ENCODE measurements around the gene BMP6.

Gene BMP6

DNA sequence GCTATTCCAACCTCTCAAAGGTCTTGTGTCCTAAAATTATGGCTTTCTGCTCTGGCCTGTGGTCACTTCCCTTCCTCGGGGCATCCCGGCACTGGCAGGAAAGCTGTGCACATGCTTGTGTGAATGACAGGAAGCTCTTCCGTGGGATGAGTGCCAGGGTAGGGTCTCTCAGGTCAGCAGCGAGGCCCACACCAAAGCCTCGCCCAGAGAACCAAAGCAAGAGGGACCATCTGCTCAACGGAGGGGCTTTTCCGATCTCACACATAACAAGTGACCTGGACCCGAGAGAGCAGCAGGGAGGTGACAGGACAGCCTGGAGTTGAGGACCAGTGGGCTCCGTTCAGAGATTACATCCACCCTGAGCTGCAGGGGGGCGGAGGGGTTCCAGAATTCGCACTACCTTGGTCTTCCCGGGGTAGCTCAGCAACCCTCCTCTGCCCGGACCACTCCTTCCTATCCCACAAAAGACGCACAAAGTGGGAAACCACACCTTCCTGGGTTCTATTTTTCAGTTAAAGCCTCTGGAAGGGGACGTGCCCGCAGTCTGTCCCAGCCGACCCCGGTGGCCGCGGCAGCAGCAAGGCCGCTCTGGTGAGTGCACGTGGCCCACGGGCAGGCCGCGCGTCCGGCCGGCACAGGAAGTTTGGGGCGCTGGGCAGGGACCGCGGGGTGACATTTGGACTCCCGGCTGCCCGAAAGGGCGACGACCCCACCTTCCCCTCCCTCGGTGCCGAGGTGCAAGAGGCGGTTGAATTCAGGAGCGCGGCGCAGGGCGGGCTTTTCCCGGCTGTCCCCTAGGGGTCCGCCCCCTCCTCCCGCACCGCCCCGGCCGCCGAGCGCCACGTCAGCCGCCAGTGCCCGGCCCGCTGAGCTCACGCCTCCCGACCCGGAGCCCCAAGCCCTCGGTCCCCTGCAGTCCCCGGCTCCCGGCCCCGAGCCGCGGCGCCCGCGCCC is 183.7 kb downstream of the BMP6 start:
- DNase-seq, result peak; percentile 75

- DNase-seq, result no peak
Observed at GRCh38 chr6:7910298-7910653, 184.4 kb downstream of the BMP6 start.

DNA sequence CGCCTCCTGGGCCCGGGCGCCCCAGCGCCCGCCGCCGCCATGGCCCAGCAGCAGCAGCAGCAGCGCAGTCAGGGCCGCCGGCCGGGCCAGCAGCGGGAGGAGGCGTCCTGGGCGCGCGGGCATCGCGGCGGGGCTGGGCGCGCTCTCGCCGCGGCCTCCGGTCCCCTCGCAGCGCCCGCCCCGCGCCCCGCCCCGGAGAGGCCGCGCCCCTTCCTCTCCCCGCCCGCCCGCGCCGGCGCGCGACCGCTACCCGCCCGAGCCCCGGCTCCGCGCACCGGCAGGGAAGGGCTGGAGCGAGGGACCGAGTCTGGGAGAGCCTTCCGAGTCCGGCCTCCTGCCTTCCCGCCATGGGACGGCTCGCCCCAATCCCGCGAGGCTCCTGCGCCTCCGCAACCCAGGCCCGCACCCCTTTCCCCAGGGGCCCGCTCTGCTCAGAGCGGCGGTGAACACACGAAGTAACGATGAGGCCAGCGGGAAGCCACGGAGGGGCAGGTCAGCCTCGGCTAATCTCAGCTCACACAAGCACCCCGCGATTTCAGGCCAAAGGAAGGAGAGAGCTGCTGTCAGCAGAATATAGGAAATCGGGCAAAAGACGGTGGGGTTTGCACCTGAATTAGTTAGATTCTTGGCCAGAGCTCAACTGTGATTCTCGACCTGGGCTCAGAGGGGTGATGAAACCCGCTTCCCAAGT is 184.9 kb downstream of the BMP6 start, which contains the start of gene TXNDC5:
TXNDC5 (minus strand) TSS at position 135 of the 691 bp plus-strand sequence; CDS start at position 123, 12 bp downstream.
- peak; percentile 86 for DNase-seq

- no peak for DNase-seq
Observed at GRCh38 chr6:7911345-7911725, 185.4 kb downstream of the BMP6 start.

GRCh38 chr6:7912024-7912423 is 186.1 kb downstream of the BMP6 start:
- no peak for DNase-seq

DNA sequence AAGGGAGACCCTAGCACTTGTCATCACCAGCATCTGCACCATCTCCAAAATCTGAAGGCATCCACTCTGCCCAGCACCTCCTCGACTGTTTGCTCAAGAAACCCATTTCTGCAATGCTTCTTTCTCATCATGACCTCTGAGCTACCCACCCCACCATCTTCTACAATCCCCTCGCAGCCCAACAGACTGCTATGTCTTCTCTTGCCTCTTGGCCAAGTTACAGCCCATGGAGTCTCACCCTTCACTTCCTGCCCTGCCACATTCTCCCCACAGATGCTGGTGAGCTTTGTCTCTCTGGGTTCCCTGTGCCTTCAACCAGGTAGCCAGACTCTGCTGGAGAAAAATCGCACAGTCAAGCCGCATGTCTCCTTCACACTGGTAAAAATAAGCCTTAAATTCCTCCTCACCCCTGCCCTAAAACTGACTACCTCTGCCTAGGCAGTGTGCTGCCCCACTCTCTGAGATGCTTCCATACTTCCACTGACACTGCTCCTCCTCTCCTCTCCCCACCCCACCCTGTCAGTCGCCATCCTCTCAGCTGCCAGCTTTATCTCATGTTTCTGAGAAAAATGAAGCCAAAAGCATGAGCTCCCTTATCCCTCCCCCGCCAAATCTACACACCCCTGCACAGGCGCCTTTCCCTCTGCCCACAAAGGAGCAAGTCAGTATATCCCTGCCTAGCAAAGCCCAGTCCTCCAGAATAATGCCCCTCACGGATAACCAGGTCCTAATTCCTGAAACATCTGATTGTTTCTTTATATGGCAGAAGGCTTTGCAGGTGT is 187.0 kb downstream of the BMP6 start:
- peak; percentile 78 for DNase-seq

- DNase-seq, result no peak
Observed at GRCh38 chr6:7914311-7914710, 188.4 kb downstream of the BMP6 start.

GRCh38 chr6:7914991-7915789 is 189.3 kb downstream of the BMP6 start:
- no peak for DNase-seq

GRCh38 chr6:7916959-7917358 is 191.1 kb downstream of the BMP6 start:
- DNase-seq, result no peak

DNA sequence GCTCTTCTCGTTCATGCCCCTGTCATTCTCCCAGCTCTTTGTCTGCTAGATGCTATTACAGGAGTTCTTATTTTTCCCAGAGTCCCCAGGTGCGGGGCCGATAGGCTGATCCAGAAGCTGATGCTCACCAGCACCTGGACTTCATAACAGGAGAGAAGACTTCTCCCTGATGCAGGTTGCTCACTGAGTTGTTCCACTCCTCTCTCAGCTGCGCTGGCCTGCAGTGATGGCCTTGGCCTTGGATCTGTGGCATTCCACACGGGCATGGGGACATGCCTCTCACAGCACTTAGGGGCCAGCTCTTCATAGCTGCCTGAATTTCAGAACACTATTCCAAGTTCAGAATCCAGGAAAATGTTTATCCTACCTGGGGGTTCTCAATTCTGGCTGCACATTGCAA is 191.8 kb downstream of the BMP6 start:
- DNase-seq, result no peak

- DNase-seq, result no peak
Observed at GRCh38 chr6:7918403-7918802, 192.5 kb downstream of the BMP6 start.

- DNase-seq, result no peak
Observed at GRCh38 chr6:7919871-7920270, 194.0 kb downstream of the BMP6 start.

DNA sequence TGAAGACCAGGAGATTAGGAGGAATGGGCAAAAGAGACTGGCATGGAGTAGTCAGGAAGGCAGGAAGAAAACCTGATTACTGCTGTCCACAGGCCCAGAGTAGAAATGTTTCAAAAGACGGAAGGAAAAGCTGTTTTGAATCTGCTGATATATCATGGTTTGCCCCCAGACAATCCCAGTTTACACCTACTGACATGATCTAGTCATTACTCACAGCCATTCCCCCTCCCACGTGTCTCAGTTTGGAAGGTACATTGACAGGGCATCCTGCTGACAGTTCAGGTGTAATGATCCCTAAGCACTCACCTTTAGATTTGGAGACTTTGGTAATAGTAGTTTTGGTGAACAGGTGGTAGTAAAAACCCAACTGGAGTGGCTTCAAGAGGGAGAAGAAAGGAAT is 194.5 kb downstream of the BMP6 start:
- DNase-seq, result no peak

GRCh38 chr6:7921046-7921445 is 195.1 kb downstream of the BMP6 start:
- DNase-seq, result no peak

- DNase-seq, result no peak
Observed at GRCh38 chr6:7921632-7922092, 195.8 kb downstream of the BMP6 start.

- DNase-seq, result no peak
Observed at GRCh38 chr6:7922596-7922995, 196.7 kb downstream of the BMP6 start.

DNA sequence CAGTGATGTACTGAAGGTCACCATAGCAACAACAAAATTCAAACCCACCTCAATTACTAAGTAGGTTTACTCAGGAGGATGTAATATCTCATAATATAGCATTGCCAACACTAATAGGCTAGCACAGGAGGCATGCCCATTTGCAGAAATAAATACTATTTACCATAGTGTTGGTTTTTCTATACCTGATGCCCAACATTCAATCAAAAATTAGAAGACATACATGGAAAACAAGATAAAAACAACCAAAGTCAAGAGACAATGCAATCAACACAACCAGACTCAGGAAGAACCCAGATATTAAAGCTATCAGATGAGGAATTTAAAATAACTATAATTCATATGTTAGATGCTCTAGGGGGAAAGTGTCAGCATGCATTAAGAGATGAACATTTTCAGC is 199.0 kb downstream of the BMP6 start:
- DNase-seq, result no peak

Measured in hematopoietic multipotent progenitor cell treated with erythropoietin and hydrocortisone succinate and interleukin-3 and kit ligand, for 4 days (in vitro differentiated cells).